GM19238 (cell line): ENCODE measurements around the gene GALNT13.
"Not testable (repeated sequence)": the region's sequence is repeated elsewhere in the genome, so short reads cannot be mapped to it uniquely, and the experiment has no call there.

ENCODE experiments used
- DNase-seq: peaks from one replicate; pipeline ENCODE4 v3.0.0; 2011; ENCODE audit warnings: low spot score; ENCODE audit not compliant: insufficient read length

The GALNT13 gene

GRCh38 chr2:154408786-154409185 lies 537.1 kb downstream of the GALNT13 start:
- no peak for DNase-seq

GRCh38 chr2:154422251-154422650 lies 550.5 kb downstream of the GALNT13 start:
- no peak for DNase-seq

- DNase-seq, result no peak
Measured at GRCh38 chr2:154425994-154426393, 554.3 kb downstream of the GALNT13 start.

- DNase-seq, result no peak
Measured at GRCh38 chr2:154427453-154427852, 555.7 kb downstream of the GALNT13 start.

- DNase-seq, result no peak
Measured at GRCh38 chr2:154428022-154428421, 556.3 kb downstream of the GALNT13 start.

GRCh38 chr2:154433010-154433409 lies 561.3 kb downstream of the GALNT13 start:
- DNase-seq, result no peak

- DNase-seq, result no peak
Measured at GRCh38 chr2:154437104-154437503, 565.4 kb downstream of the GALNT13 start.

GRCh38 chr2:154439156-154439555 lies 567.4 kb downstream of the GALNT13 start:
- DNase-seq, result no peak

GRCh38 chr2:154443919-154444318 lies 572.2 kb downstream of the GALNT13 start:
- no peak for DNase-seq

- no peak for DNase-seq
Measured at GRCh38 chr2:154446324-154446723, 574.6 kb downstream of the GALNT13 start.

GRCh38 chr2:154447727-154448418 lies 576.2 kb downstream of the GALNT13 start:
- no peak for DNase-seq

- no peak for DNase-seq
Measured at GRCh38 chr2:154449951-154450658, 578.4 kb downstream of the GALNT13 start.

GRCh38 chr2:154452471-154452870 lies 580.7 kb downstream of the GALNT13 start:
- no peak for DNase-seq

GRCh38 chr2:154452906-154453493 lies 581.3 kb downstream of the GALNT13 start:
- DNase-seq, result no peak

- DNase-seq, result no peak
Measured at GRCh38 chr2:154455166-154455565, 583.4 kb downstream of the GALNT13 start.

GRCh38 chr2:154455866-154456265 lies 584.1 kb downstream of the GALNT13 start:
- DNase-seq, result no peak

GRCh38 chr2:154457286-154457685 lies 585.6 kb downstream of the GALNT13 start:
- DNase-seq, result no peak

- DNase-seq, result no peak
Measured at GRCh38 chr2:154459286-154459685, 587.6 kb downstream of the GALNT13 start.

- no peak for DNase-seq
Measured at GRCh38 chr2:154462634-154463033, 590.9 kb downstream of the GALNT13 start.

- no peak for DNase-seq
Measured at GRCh38 chr2:154466226-154466625, 594.5 kb downstream of the GALNT13 start.

- no peak for DNase-seq
Measured at GRCh38 chr2:154470376-154470775, 598.7 kb downstream of the GALNT13 start.

GRCh38 chr2:154471492-154471891 lies 599.8 kb downstream of the GALNT13 start:
- DNase-seq, result not testable (repeated sequence)

GRCh38 chr2:154477319-154477718 lies 605.6 kb downstream of the GALNT13 start:
- no peak for DNase-seq
